IMR-90 (cell line): ENCODE data around the gene CEP135.

Source experiments
- BHLHE40 ChIP-seq: fragments of 150-350 bp; IDR thresholded peaks from 2 replicates; pipeline ENCODE4 v1.6.1; 2016; ENCODE audit warnings: mild to moderate bottlenecking, low read depth, low read length
- CEBPB ChIP-seq: IDR thresholded peaks from 2 replicates; pipeline ENCODE4 v1.6.1; 2012; ENCODE audit warnings: low read depth, low read length, improper control_type of control experiment
- CHD1 ChIP-seq: IDR thresholded peaks from 2 replicates; pipeline ENCODE4 v1.6.1; 2012; ENCODE audit warnings: low read depth, low read length, improper control_type of control experiment
- MAFK ChIP-seq: IDR thresholded peaks from 2 replicates; pipeline ENCODE4 v1.6.1; 2012; ENCODE audit warnings: low read depth, low read length, improper control_type of control experiment
- MAZ ChIP-seq: IDR thresholded peaks from 2 replicates; pipeline ENCODE4 v1.6.1; 2012; ENCODE audit warnings: low read depth, mild to moderate bottlenecking, low read length, improper control_type of control experiment, moderate library complexity, borderline replicate concordance
- POLR2A ChIP-seq: IDR thresholded peaks from 2 replicates; pipeline ENCODE4 v1.6.1; 2012; ENCODE audit warnings: mild to moderate bottlenecking, low read depth, low read length
- RAD21 ChIP-seq: IDR thresholded peaks from 2 replicates; pipeline ENCODE4 v1.6.1; 2012; ENCODE audit warnings: low read length, improper control_type of control experiment
- RFX5 ChIP-seq: IDR thresholded peaks from 2 replicates; pipeline ENCODE4 v1.8.0; 2012; ENCODE audit warnings: low read depth, mild to moderate bottlenecking, low read length, moderate library complexity
- SMC3 ChIP-seq: fragments of 150-350 bp; IDR thresholded peaks from 2 replicates; pipeline ENCODE4 v1.6.1; 2016; ENCODE audit warnings: low read depth, mild to moderate bottlenecking, antibody characterized with exemption, low read length, moderate library complexity
- TF ChIP-seq, protein P1 (sequence below): fragments of 150-350 bp; IDR thresholded peaks from 2 replicates; pipeline ENCODE4 v1.6.1; 2017; ENCODE audit warnings: mild to moderate bottlenecking, antibody characterized with exemption, low read length, low read depth
- TF ChIP-seq, protein P2 (sequence below): conservative IDR thresholded peaks from 2 replicates; pipeline ENCODE4 v1.5.1; 2012; ENCODE audit warnings: mild to moderate bottlenecking, low read depth, low read length, improper control_type of control experiment
- TF ChIP-seq, protein P3 (sequence below): fragments of 150-350 bp; IDR thresholded peaks from 2 replicates; pipeline ENCODE4 v1.6.1; 2016; ENCODE audit warnings: low read depth, mild to moderate bottlenecking, low read length, moderate library complexity, borderline replicate concordance

DNA sequence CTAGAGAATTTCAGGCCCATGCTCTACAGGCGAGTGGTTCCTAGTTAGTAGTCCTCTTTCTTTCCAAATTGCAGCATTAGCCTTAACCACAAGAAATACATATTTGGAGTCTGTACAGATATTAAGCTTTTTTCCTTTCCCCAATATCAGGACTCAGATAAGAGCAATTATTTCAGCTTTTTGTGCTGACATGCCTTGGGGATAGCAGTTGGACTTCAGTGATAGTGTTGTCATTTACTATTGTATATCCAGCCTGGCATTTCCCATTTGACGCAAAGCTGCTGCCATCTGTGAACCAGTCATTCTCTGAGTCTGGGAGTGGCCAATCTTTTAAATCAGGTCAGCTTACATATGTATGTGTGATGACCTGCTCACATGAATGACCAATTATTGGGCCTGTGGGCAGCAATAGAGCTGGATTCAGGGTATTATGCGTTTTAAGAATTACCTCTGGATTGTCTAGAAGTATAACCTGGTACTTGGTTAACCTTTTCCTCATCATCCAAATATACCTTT lies 6.8 kb upstream of the CEP135 start:
- no peak for TF ChIP-seq MAFK
- TF ChIP-seq SMC3 = no peak
- no peak for TF ChIP-seq POLR2A
- TF ChIP-seq, protein P1, sequence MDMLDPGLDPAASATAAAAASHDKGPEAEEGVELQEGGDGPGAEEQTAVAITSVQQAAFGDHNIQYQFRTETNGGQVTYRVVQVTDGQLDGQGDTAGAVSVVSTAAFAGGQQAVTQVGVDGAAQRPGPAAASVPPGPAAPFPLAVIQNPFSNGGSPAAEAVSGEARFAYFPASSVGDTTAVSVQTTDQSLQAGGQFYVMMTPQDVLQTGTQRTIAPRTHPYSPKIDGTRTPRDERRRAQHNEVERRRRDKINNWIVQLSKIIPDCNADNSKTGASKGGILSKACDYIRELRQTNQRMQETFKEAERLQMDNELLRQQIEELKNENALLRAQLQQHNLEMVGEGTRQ = no peak
- TF ChIP-seq, protein P2, sequence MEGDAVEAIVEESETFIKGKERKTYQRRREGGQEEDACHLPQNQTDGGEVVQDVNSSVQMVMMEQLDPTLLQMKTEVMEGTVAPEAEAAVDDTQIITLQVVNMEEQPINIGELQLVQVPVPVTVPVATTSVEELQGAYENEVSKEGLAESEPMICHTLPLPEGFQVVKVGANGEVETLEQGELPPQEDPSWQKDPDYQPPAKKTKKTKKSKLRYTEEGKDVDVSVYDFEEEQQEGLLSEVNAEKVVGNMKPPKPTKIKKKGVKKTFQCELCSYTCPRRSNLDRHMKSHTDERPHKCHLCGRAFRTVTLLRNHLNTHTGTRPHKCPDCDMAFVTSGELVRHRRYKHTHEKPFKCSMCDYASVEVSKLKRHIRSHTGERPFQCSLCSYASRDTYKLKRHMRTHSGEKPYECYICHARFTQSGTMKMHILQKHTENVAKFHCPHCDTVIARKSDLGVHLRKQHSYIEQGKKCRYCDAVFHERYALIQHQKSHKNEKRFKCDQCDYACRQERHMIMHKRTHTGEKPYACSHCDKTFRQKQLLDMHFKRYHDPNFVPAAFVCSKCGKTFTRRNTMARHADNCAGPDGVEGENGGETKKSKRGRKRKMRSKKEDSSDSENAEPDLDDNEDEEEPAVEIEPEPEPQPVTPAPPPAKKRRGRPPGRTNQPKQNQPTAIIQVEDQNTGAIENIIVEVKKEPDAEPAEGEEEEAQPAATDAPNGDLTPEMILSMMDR = no peak
- no peak for TF ChIP-seq MAZ
- TF ChIP-seq RAD21 = no peak
- TF ChIP-seq, protein P3, sequence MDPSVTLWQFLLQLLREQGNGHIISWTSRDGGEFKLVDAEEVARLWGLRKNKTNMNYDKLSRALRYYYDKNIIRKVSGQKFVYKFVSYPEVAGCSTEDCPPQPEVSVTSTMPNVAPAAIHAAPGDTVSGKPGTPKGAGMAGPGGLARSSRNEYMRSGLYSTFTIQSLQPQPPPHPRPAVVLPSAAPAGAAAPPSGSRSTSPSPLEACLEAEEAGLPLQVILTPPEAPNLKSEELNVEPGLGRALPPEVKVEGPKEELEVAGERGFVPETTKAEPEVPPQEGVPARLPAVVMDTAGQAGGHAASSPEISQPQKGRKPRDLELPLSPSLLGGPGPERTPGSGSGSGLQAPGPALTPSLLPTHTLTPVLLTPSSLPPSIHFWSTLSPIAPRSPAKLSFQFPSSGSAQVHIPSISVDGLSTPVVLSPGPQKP = no peak
- no peak for TF ChIP-seq CHD1
- no peak for TF ChIP-seq CEBPB
- TF ChIP-seq RFX5 = no peak
- TF ChIP-seq BHLHE40 = no peak
